Measurements from ENCODE around the gene CCDC197. TPM values are rescaled to one million over a fixed set of nuclear protein-coding genes. Genes with fewer than 3 reads are reported as not detected.

CCDC197 gene
- polyA plus RNA-seq, 4 donors, result not detected

DNA sequence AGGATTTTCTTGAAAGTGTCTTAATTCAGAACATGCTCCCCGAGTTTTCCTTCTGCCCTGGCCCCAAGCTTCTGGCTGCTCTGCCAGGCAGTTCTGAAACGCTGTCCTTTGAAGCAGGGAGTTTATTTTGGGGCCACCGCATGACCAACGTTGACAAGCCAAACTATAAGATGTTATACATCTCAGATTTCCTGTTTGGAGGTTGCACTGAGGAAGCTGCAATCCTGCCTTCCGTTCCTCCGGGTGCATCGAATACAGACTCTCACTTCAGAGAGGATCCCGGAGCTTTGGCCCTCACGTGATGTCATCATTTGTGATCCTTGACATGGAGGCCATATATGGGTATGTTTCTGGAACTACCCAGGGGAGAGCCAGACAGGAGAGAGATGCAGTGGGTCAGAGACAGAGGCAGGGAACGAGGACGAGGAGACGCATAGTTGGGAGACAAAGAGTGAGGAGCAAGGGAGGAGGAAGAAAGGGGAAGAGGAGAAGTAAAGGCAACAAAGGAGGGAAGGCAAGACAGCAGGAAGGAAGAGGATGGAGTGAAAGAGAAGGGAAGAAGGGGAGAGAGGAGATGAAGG lies 20.5 kb upstream of the CCDC197 start, which contains the start of gene ASB2:
TSS of gene ASB2 (minus strand) at position 94 of the 581 bp plus-strand sequence. CDS start 12,031 bp downstream, outside the sequence.
- DNase-seq (ENCODE audit: low read depth in 4 of 4, low spot score in 3 of 4), result no peak

DNA sequence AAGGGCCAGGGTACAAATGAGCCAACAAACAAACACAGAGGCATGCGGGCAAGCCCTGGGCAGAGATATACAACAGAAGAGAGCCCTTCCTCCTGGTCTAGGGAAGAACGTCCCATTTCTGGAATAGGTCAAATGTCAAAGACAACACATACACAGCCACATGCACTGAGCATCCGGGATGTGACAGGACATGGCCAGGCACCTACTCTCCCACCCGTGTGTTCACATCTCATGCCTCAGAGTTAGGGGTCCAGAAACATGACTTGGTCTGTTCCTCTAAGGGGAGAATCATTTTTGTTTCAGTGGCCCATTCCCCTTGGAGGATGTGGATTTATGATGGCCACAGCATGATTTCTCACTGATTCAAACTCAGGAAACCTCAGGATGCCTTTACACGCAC lies 19.9 kb upstream of the CCDC197 start:
- DNase-seq (ENCODE audit: low read depth in 4 of 4, low spot score in 3 of 4), result no peak

DNA sequence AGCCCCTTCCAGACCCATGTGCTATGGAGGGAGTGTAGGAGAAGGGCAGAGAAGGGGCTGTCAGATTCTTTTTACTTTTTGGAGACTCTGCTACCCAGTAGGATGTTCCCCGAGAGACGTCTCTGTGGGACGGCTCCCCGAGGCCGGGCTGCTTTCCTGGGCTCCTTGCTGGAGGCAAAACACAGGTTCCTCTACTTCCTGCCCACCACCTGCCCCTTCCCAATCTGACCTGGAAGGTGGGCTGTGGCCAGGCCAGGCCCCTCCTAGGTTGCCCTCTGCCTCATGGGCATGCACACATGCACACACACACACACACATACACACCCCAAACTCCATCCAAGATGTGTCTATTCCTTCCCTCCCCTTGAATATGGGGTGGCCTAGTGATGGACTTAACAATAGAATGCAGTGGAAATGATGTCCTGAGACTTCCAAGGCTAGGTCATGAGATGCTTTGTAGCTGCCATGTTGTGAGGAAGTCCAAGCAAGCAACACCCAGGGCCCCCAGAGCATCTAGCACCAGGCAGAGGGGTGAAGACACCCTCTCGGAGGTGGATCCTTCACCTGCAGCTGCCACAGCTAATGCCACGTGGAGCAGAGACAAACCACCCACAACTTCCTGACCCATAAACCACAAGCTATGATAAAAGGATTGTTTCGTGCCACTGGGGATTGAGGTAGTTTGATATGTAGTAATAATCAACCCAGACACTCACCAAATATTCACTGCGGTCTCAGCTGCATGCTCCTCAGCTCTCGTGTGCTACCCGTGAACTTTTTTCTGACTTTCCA lies 19.1 kb upstream of the CCDC197 start:
- DNase-seq (ENCODE audit: low read depth in 4 of 4, low spot score in 3 of 4), result no peak

DNA sequence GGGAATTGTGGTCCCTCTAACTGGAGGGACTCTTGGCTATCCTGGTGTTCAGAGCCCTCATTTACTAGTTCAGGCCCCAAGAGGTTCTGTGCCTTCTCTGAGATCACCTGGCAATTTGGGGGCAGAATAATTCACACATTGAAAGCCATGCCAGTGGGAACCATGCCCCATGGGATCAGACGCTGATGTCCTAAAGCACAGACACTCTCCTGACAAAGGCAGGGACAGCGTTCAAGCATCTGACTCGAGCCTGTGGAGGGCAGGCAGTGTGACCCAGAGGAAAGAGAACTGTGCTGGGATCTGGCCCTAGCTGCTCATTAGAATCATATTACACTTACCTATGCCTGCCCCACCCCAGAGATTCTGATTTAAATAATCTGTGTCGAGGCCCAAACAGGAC lies 18.4 kb upstream of the CCDC197 start:
- DNase-seq (ENCODE audit: low read depth in 4 of 4, low spot score in 3 of 4), result no peak

DNA sequence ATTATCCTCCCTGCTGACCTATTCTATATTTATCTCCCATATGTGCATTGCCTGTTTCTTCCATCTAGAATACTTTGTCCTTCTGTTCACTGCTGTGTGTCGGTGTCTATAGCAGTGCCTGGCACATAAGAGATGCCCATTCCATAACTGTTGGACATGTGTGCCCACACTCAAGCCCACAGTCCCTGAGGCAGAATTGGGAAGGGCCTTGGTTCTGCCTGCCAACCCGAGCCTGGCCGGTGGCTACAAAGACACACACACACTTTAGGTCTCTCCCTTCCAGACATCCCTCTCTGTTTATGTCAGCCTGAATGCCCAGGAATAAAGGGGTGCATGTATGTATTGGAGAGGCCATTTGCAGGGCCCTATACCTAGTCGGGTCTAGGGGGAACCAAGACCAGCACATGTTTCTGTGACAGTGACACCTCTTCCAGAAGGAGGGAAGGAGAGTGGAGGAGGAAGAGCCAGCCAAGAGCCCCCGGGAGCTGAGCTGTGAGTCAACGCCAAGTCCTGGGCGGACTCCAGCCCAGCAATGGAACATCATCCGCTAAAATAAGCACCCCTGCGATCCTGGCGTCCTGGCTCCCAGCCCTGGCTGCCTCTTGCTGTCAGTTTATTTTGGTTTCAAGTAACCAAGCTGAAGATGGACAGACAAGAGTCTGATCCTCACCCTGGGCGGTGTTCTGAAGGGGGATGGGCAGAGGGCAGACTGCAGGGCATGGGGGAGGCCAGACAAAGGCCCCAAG lies 16.5 kb upstream of the CCDC197 start:
- DNase-seq (ENCODE audit: low read depth in 4 of 4, low spot score in 3 of 4), result no peak

DNA sequence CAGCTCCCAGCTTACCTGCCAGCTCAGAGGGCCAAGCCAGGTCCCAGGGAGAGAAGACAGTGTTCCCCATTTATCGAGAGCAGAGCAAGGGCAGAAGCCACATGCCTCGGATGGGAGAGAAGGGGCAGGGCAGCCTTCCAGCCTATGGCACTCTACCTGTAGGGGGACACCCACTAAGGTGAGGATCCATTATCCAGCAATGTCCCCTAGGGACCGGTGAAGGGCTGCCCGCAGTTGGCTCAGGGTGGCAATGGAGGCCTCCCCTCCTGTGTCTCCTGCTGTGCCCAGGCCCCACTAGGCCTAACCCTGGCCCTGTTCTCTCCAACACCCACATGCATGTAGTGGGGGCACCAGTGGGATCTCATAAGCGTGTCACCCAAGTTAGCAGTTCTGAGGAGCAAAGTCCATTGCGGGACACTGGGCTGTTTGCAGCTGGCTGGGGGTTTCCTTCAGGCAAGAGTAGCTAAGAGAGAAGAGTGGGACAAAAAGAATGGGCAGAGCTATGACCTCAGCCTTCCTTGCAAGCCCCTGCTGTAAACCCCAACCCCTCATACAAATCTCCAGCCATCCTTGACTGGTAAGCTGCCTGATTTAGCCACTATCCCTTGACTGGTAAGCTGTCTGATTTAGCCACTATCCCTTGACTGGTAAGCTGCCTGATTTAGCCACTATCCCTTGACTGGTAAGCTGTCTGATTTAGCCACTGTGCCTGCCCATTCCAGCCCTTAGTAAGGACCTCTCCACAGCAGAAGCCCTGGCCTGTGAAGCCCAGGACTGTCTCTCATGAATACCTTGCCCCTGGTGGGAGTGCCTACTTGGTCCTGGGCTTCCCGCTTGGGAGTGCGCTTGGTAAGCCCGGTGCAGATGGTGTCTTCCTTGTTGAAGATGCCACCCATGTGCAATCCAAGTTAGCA lies 15.5 kb upstream of the CCDC197 start:
- no peak for DNase-seq (ENCODE audit: low read depth in 4 of 4, low spot score in 3 of 4)

DNA sequence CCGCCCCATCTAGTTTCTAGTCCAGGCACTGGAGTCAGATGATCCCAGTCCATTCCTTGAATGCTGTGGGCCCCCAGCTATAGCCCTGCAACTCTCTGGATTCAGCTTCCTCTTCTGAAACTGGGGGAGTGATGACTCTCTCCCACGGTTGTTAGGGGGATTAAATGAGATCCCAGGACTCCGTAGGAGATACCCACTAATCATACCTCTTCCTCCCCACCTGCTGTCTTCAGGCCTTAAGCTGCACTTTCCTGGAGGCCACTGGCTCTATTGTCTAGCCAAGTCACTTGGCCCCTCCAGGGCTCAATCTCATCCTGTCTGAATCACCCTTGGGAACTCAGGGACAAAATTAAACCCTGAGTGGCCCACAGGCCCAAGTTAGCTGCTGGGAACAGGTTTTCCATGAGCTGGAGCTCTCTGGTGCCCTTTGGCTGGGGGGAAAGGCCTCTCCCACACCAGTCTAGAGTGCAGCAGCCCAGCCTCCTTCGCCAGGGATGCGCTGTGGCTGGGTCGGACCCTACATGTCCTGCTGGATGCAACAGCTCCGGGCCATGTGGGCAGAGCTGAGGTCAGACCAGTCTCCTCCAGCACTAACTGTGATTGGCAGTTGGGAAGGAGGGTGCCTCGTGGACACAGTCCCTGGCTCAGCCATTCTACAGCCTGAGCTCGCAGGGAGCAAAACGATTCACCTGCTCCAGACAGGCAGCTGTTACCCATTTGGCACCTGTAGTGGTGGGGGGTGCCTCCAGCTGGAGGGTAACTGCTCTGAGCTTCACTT lies 14.7 kb upstream of the CCDC197 start:
- no peak for DNase-seq (ENCODE audit: low read depth in 4 of 4, low spot score in 3 of 4)

DNA sequence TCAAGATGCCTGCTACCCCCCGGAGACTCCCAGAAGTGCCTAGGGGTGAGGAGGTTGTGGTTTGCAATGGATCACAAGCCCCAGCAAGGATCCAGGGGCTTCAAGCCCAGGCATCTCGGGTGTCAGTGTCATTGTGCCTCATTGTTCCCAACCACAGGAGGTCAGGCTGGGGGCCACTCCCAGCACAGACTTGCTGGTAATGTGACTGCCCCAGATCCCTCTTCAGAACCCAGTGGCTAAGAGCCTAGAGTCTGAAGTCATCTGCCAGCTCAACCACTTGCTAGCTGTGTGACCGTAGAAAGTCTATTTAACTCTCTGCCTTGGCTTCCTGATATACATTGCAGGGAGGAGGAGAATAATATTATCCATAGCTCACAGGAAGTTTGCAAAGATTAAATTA lies 13.0 kb upstream of the CCDC197 start:
- DNase-seq (ENCODE audit: low read depth in 4 of 4, low spot score in 3 of 4), result no peak

DNA sequence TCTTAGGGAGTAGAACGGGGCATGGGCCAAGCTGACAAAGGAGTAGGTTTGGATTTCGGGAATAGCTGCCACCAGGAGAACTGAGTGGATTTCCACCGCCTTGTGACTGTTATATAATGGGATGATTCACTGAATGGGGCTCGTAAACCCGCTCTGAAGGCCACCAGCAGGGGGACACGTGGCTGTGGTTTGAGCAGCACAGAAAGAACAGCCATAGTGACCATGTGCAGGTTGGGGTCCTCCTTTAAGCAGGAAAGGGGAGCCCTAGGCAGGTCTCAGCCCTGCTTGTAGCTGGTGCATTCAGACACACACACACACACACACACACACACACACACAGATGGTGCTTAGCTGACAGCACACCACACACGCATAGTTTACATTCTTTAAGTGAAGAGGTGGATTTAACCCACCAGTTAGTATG lies 12.1 kb upstream of the CCDC197 start:
- no peak for DNase-seq (ENCODE audit: low read depth in 4 of 4, low spot score in 3 of 4)

DNA sequence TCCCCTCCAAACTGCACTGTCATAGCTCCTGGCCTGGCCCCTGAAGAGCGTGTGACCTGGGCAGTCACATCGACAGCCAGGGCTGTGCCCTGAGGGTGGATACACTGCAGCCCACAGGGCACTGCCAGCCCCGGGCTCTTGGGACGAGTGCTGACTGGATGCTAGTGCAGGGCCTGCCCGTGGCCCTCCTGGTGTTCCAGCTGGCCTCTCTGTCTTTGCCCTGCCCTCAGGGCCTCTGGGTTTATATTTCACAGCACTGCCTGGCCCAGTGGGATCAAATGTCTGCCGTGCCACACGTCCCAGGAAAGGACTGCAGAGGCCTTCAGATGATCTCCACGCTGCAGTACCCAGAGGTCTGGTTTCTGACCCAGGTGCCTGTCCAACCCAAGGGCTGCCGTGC lies 10.1 kb upstream of the CCDC197 start:
- DNase-seq (ENCODE audit: low read depth in 4 of 4, low spot score in 3 of 4), result no peak

DNA sequence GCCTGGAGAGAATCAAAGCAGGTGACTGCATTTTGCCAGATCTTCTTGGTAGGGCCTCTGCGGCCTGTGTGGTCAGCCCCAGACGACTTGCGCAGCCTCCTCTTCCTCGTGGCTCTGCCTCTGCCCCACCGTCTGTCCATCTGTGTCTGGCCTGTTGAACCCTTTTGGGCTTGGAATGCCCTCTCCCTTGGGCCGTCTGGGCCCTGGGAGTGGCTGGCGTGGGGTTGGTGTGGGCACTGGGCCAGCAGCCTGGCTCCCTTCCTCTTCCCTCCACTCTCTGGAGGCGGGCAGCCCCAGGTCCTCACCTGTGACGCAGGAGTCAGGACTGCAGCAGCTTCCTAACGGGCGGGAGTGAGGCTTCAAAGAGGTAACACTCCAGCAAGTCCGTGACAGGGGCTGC lies 9.7 kb upstream of the CCDC197 start:
- no peak for DNase-seq (ENCODE audit: low read depth in 4 of 4, low spot score in 3 of 4)

DNA sequence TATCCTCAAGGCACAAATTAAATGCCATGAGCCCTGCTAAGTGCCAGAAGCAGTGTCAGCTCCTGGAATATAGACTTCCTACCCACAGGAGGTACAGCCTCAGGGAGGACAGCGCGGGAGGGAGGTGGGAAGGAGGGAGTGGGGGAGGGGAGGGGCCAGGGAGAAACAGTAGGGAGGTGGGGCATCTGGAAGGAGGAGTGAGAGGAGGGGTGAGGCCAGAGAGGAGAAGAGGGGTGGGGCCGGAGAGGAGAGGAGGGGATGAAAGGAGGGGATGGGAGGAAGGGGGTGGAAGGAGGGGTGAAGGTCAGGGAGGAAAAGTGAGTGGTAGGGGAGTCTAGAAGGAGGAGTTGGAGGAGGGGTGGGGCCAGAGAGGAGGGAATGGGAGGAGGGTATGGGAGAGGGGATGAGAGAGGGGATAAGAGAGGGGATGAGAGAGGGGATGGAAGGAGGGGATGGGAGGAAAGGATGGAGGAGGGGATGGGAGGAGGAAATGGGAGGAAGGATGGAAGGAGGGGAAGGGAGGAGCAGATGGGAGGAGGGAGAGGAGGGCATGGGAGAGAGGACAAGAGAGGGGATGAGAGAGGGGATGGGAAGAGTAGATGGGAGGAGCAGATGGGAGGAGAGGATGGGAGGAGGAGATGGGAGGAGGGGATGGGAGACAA lies 9.2 kb upstream of the CCDC197 start:
- no peak for DNase-seq (ENCODE audit: low read depth in 4 of 4, low spot score in 3 of 4)

DNA sequence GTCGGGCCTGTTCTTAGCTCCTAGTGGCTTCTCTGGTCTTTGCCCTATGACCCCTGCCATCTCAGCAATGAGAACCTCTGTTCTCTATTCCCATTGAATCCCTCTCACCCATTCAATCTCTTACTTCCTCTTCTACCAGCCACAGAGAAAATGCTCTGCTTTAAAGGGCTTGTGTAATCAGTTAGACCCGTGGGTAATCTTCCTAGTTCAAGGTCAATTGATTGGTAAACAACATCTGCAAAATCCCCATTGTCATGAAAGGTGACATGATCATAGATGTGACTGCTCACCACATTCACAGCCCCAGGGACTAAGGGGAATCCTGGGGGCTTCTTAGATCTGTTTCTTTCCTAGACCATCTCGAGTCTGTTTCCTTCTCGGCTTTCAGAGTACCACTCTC lies 7.2 kb upstream of the CCDC197 start:
- no peak for DNase-seq (ENCODE audit: low read depth in 4 of 4, low spot score in 3 of 4)

DNA sequence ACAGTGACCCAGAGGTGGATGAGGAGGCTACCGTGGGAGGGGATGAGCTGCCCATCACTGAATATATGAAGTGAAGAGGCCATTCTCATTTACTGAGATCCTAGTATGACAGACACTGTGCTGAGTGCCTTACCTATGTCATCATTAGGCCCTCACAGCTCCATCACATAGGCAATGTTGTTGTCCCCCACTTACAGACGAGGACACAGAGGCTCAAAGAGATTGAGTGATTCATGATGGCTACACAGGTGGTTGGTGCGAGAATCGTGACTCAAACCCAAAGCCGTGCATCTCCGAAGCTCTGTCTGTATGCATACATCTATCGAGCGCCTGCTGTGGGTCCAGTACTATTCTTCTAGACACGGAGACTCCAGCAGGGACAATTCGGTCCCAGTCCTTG lies 5.9 kb upstream of the CCDC197 start:
- no peak for DNase-seq (ENCODE audit: low read depth in 4 of 4, low spot score in 3 of 4)

DNA sequence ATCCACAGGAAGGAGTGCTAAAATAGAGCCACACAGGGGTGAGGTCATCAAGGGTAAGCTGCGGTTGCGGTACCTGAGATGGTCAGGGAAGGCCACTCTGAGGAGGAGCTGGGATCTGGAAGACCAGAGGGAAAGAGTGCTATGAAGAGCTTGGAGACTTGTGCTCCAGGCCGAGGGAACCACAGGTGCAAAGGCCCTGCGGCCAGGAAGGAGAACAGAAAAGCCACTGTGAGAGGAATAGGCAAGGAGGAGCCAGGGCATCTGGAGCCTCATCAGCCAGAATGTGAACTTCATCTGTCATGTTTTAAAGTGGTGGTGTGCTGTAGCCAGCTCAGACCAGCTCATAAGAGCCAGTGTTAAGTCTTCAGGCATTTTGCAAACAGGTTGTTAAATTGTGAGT lies 5.5 kb upstream of the CCDC197 start:
- DNase-seq (ENCODE audit: low read depth in 4 of 4, low spot score in 3 of 4), result no peak

DNA sequence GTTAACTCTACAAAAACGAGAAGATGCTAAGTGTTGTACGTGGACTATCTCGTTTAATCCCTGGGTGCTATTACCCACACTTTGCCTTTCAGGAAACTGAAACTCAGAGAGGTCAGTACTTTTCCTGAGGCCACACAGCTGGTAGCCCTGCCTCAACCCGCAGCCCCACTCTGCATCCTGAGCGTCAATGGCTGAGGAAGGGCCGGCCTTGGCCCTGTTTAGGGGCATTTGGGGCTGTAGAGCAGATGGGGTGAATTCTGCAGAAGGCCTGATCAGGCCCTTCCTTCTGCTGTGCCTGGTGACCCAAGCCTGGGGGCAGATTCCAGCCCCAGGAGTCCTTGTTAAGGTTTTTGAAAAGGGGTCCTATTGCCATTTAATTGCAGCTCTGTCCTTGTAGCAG lies 3.7 kb upstream of the CCDC197 start:
- DNase-seq (ENCODE audit: low read depth in 4 of 4, low spot score in 3 of 4), result no peak

DNA sequence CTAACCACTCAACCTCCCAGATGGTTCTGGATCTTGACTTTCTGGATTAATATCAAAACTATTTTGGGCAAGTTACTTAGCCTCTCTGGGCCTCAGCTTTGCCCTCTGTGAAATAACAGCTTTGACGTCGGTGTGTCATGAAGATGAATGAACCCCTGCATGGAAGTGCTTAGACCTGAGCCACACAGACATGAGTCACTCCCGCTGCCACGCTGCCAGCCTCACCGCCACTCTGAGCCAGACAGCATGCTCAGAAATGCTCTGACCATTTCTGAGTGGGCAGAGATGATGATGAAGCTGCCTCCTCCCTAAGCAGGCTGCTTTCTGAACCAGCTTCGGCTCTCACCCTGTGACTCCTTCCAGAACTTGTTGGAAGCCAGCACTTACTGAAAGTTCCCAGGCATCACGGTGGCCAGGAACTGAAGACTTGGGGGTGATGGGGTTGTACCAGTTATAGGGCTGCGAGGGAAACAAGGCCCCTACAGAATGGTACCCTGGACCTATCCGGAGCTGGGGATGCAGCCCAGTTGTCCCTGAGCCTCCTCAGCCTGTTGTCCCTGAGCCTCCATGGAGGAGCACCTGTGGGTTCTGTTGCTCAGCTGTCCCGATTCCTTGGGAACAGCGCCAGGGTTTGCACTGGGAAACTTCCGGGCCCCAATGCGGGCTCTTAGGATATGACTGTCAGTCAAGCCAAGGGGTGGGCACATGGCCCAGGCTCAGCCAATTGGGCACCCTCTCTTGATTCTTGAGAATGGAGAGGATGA lies 2.0 kb upstream of the CCDC197 start:
- no peak for DNase-seq (ENCODE audit: low read depth in 4 of 4, low spot score in 3 of 4)

DNA sequence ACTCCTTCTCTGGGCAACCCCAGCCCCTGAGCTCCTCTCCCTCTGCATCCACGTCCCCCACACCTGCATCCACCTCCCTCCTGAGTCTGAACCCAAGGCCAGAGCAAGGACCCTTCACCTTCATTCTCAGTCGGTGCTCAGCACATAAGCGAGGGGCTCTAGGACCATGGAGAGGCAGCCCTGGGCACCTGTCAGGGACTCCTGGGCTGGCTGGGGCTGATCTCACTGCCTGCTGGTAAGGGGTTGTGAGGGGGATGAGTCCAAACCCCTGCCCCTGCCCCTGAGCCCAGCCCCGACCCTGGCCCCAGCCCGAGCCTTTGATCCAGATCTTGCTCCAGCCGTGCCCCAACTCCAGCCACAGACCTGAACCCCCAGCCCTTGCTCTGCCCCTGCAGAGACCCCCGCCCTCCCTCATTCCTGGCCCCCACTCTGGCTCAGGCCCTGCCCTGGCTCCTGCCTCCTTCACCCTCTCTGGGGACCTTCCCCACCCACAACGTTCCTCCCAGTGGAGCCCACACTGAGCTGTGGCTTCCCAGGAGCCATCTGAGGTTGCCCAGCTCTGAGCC lies 888 bp upstream of the CCDC197 start:
- no peak for DNase-seq (ENCODE audit: low read depth in 4 of 4, low spot score in 3 of 4)
